T-helper 1 cell treated with Interleukin-12 subunit alpha and Interleukin-12 subunit beta and Interleukin-4 antibody, amounts not matched to agents 30 μg/mL and 1 μg/mL, for 36 hours (primary cell): ENCODE measurements around the gene NAALADL2.

Source experiments
- H3K27ac Mint-ChIP-seq: one replicate; pipeline ENCODE4 v1.8.0; 2021; ENCODE audit warnings: mild to moderate bottlenecking, mixed read lengths
- H3K27me3 Mint-ChIP-seq: one replicate; pipeline ENCODE4 v1.8.0; 2021; ENCODE audit warnings: low read depth, mixed read lengths
- H3K36me3 Mint-ChIP-seq: one replicate; pipeline ENCODE4 v1.8.0; 2021; ENCODE audit warnings: low read depth, mixed read lengths
- H3K4me1 Mint-ChIP-seq: one replicate; pipeline ENCODE4 v1.8.0; 2021; ENCODE audit warnings: low read depth, mixed read lengths
- H3K4me3 Mint-ChIP-seq: one replicate; pipeline ENCODE4 v1.8.0; 2021; ENCODE audit warnings: mild to moderate bottlenecking, moderate library complexity, mixed read lengths
- H3K9me3 Mint-ChIP-seq: one replicate; pipeline ENCODE4 v1.8.0; 2021; ENCODE audit warnings: mixed read lengths

The NAALADL2 gene

GRCh38 chr3:175226444-175226843 is 367.3 kb downstream of the NAALADL2 start:
- no peaks in the 10 kb centered on the region for H3K27me3 Mint-ChIP-seq
- no peak overlapping the region for H3K4me3 Mint-ChIP-seq
- no peaks in the 10 kb centered on the region for H3K9me3 Mint-ChIP-seq
- no peaks in the 10 kb centered on the region for H3K36me3 Mint-ChIP-seq
- H3K27ac Mint-ChIP-seq, result no peak overlapping the region
- no peaks in the 10 kb centered on the region for H3K4me1 Mint-ChIP-seq

- Mint-ChIP-seq H3K36me3 (no peaks in the 10 kb centered on the region), H3K9me3 (no peaks in the 10 kb centered on the region), H3K27me3 (no peaks in the 10 kb centered on the region), H3K27ac (no peak overlapping the region), H3K4me1 (no peaks in the 10 kb centered on the region), H3K4me3 (no peak overlapping the region)
Measured at GRCh38 chr3:175227126-175227525, 368.0 kb downstream of the NAALADL2 start.

GRCh38 chr3:175233957-175234940 is 375.1 kb downstream of the NAALADL2 start:
- H3K27ac Mint-ChIP-seq, result no peak overlapping the region
- H3K9me3 Mint-ChIP-seq, result no peaks in the 10 kb centered on the region
- H3K4me1 Mint-ChIP-seq, result no peaks in the 10 kb centered on the region
- H3K36me3 Mint-ChIP-seq, result no peaks in the 10 kb centered on the region
- H3K4me3 Mint-ChIP-seq, result no peak overlapping the region
- H3K27me3 Mint-ChIP-seq, result no peaks in the 10 kb centered on the region

GRCh38 chr3:175238801-175239200 is 379.7 kb downstream of the NAALADL2 start:
- Mint-ChIP-seq H3K4me3 (no peak overlapping the region), H3K9me3 (no peaks in the 10 kb centered on the region), H3K27me3 (no peaks in the 10 kb centered on the region), H3K4me1 (no peaks in the 10 kb centered on the region), H3K36me3 (no peaks in the 10 kb centered on the region), H3K27ac (no peak overlapping the region)

GRCh38 chr3:175240921-175241320 is 381.8 kb downstream of the NAALADL2 start:
- Mint-ChIP-seq H3K36me3 (no peaks in the 10 kb centered on the region), H3K27me3 (no peaks in the 10 kb centered on the region), H3K4me3 (no peak overlapping the region), H3K9me3 (no peaks in the 10 kb centered on the region), H3K27ac (no peak overlapping the region), H3K4me1 (no peaks in the 10 kb centered on the region)

- H3K9me3 Mint-ChIP-seq, result no peaks in the 10 kb centered on the region
- H3K27ac Mint-ChIP-seq, result no peak overlapping the region
- H3K27me3 Mint-ChIP-seq, result no peaks in the 10 kb centered on the region
Measured at GRCh38 chr3:175242243-175242642, 383.1 kb downstream of the NAALADL2 start.

GRCh38 chr3:175246234-175246633 is 387.1 kb downstream of the NAALADL2 start:
- no peaks in the 10 kb centered on the region for H3K27me3 Mint-ChIP-seq
- no peak overlapping the region for H3K27ac Mint-ChIP-seq
- no peaks in the 10 kb centered on the region for H3K9me3 Mint-ChIP-seq
- no peaks in the 10 kb centered on the region for H3K4me1 Mint-ChIP-seq
- H3K36me3 Mint-ChIP-seq, result no peaks in the 10 kb centered on the region
- H3K4me3 Mint-ChIP-seq, result no peak overlapping the region

More at GRCh38 chr3:175242243-175242642, 383.1 kb downstream of the NAALADL2 start:
- Mint-ChIP-seq H3K4me3 (no peak overlapping the region), H3K4me1 (no peaks in the 10 kb centered on the region), H3K36me3 (no peaks in the 10 kb centered on the region)

- no peaks in the 10 kb centered on the region for H3K36me3 Mint-ChIP-seq
- H3K4me1 Mint-ChIP-seq, result no peaks in the 10 kb centered on the region
- H3K27me3 Mint-ChIP-seq, result no peaks in the 10 kb centered on the region
- no peak overlapping the region for H3K27ac Mint-ChIP-seq
- H3K9me3 Mint-ChIP-seq, result no peaks in the 10 kb centered on the region
- H3K4me3 Mint-ChIP-seq, result no peak overlapping the region
Measured at GRCh38 chr3:175246766-175247165, 387.6 kb downstream of the NAALADL2 start.

GRCh38 chr3:175247629-175248028 is 388.5 kb downstream of the NAALADL2 start:
- no peak overlapping the region for H3K4me3 Mint-ChIP-seq
- no peaks in the 10 kb centered on the region for H3K9me3 Mint-ChIP-seq
- no peaks in the 10 kb centered on the region for H3K27me3 Mint-ChIP-seq
- H3K27ac Mint-ChIP-seq, result no peak overlapping the region
- no peaks in the 10 kb centered on the region for H3K36me3 Mint-ChIP-seq
- no peaks in the 10 kb centered on the region for H3K4me1 Mint-ChIP-seq

GRCh38 chr3:175248832-175249231 is 389.7 kb downstream of the NAALADL2 start:
- Mint-ChIP-seq H3K36me3 (no peaks in the 10 kb centered on the region), H3K4me1 (no peaks in the 10 kb centered on the region), H3K4me3 (no peak overlapping the region), H3K27ac (no peak overlapping the region), H3K9me3 (peaks cover 4% of the 10 kb centered on the region), H3K27me3 (no peaks in the 10 kb centered on the region)

GRCh38 chr3:175255698-175256097 is 396.6 kb downstream of the NAALADL2 start:
- no peaks in the 10 kb centered on the region for H3K36me3 Mint-ChIP-seq
- H3K9me3 Mint-ChIP-seq, result peaks cover 4% of the 10 kb centered on the region
- H3K27ac Mint-ChIP-seq, result no peak overlapping the region
- no peaks in the 10 kb centered on the region for H3K4me1 Mint-ChIP-seq
- no peak overlapping the region for H3K4me3 Mint-ChIP-seq
- no peaks in the 10 kb centered on the region for H3K27me3 Mint-ChIP-seq

- H3K27ac Mint-ChIP-seq, result no peak overlapping the region
- peaks cover 4% of the 10 kb centered on the region for H3K9me3 Mint-ChIP-seq
- no peaks in the 10 kb centered on the region for H3K36me3 Mint-ChIP-seq
- H3K4me1 Mint-ChIP-seq, result no peaks in the 10 kb centered on the region
- H3K27me3 Mint-ChIP-seq, result no peaks in the 10 kb centered on the region
- H3K4me3 Mint-ChIP-seq, result no peak overlapping the region
Measured at GRCh38 chr3:175257123-175257522, 398.0 kb downstream of the NAALADL2 start.

- Mint-ChIP-seq H3K27ac (no peak overlapping the region), H3K27me3 (no peaks in the 10 kb centered on the region), H3K4me3 (no peak overlapping the region), H3K36me3 (no peaks in the 10 kb centered on the region), H3K4me1 (no peaks in the 10 kb centered on the region), H3K9me3 (peaks cover under 1% of the 10 kb centered on the region)
Measured at GRCh38 chr3:175258763-175259162, 399.6 kb downstream of the NAALADL2 start.

- Mint-ChIP-seq H3K4me3 (no peak overlapping the region), H3K36me3 (no peaks in the 10 kb centered on the region), H3K4me1 (no peaks in the 10 kb centered on the region), H3K27me3 (no peaks in the 10 kb centered on the region), H3K27ac (no peak overlapping the region), H3K9me3 (no peaks in the 10 kb centered on the region)
Measured at GRCh38 chr3:175260145-175260794, 401.1 kb downstream of the NAALADL2 start.

GRCh38 chr3:175266478-175266877 is 407.3 kb downstream of the NAALADL2 start:
- Mint-ChIP-seq H3K27me3 (no peaks in the 10 kb centered on the region), H3K4me3 (no peak overlapping the region), H3K36me3 (no peaks in the 10 kb centered on the region), H3K4me1 (no peaks in the 10 kb centered on the region), H3K27ac (no peak overlapping the region), H3K9me3 (no peaks in the 10 kb centered on the region)
